ENCODE results near the gene CDK14.
A peak's percentile ranks its signal among the peaks of the same experiment; 100 is the strongest.

The CDK14 gene

DNA sequence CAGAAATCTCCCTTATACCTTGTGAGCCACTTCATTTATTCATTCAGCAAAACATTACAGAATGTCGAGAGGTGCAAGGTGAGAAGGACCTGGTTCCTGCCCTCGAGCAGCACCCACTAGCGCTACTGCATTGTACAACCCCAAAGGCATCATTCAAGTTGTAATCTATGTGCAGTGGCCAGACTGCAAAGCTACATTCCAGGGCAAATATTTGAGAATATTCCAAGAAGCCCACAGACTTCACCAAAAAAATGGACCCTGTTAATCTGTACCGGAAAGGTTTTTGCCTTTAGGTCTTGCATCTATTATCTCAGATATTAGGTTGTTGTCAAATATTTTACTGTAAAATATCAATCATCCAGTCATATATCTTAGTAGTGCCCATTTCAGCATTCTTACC, 372.8 kb downstream of the CDK14 start:
- no peak for DNase-seq

DNA sequence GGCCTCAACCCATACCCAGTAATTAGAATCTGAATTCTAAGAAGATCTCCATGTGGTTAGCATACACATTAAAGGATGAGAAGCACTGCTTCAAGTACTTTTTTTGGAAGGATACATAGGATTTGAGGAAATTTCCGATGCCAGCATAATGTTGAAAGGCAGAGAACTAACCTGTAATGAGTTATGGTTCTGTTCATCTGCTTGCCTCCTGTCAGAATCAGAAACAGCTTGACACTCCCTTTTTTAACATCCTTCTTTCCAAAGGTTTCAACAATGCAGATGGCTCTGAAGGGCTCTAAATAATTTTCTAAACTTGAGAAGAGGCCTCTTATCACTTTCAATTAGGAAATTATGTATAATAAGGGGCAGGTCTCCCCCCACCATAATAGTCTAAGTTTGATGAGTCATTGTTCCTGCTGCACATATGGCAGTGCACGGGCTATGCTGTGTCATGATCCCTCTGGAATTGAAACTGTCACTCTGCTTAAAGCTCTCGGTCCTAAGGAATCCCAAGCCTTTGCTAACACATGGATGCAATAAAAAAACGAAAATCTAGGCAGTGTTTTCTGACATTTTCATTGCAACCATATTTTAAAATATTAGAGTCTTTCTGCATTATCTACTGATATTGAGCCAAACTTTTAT, 376.9 kb downstream of the CDK14 start:
- no peak for DNase-seq

DNA sequence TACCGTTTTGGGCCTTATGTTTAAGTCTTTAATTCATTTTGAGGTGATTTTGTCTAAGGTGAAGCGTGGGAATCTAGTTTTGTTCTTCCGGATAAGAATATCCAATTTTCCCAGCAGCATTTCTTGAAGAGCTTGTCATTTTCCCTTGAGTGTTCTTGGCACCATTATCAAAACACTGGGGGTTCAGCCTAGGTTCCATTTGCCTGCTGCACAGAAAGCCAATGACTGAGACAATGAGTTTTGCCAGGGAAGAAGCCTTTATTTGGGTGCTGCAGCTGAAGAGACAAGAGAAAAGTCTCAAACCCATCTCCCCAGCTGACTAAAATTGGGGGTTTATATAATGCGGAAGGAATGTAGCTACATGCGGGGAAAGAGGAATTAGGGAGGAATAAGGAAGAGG, 380.9 kb downstream of the CDK14 start:
- no peak for DNase-seq

DNA sequence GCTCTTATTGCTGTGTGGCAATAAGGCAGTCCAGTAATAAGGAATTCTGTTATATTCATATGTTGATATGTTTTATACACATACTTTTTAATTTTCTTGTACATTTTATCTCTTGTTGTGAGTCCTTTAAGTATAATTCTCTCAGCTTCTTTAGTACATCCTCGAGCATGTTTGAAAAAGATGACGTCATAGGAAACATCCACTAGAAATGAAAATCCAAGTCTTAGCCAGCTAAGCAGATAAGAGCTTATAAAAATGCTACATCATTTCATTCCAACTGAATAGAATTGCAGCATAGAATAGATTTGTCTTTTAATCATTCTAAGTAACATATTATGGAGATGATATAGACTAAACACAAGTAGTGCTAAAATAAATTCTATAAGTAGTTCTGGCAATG, 384.4 kb downstream of the CDK14 start:
- no peak for DNase-seq

DNA sequence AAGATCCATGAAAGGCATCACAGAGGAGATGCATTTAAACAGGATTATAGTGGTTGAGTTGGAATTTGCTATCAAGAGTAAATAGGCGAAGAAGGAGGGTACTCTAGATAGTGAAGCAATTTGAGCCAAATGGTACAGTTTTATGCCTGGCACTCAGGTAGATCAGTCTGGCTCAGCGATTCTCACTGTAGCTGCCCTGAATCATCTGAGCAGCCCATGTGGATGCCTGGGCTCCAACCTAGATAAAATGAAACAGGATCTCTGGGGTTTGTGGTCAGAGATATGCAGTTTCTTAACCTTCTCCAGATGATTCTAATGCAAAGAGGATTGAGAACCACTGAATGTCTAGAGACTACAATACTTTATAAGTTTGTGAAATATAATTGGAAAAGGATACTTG, 386.1 kb downstream of the CDK14 start:
- DNase-seq, result no peak

DNA sequence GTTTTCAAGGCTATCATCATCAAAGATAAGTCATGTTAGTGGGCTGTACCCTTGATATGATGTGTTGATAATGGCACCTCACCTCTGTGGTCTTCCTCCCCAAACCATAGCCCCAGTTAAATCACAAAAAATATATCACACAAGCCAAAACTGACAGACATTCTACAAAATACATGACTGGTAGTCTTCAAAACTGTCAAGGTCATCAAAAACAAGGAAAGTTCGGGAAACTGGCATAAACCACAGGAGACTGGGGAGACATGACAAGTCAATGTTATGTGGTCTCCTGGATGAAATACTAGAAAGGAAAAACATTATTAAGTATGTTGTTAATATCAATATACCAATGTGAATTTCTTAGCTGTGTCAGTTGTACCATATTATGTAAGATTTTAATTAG, 388.6 kb downstream of the CDK14 start:
- DNase-seq, result no peak

DNA sequence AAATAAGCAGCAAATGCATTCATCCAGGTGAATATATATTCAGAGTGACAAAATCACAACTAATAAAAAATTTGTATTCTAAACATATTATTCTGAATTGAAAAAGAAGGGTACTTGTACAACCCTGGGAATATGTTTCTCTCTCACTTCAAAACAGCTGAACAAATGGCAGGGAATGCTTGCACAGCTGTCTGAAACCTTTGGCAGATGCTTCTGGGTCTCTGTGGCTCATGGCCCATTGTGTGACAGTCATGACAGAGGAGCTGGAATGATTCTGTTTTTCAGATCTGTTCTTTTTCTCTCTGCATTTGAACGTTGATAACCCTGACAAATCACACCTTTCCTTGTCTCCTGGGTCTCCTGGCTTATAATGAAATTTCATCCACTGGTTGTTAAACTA, 392.4 kb downstream of the CDK14 start:
- no peak for DNase-seq

DNA sequence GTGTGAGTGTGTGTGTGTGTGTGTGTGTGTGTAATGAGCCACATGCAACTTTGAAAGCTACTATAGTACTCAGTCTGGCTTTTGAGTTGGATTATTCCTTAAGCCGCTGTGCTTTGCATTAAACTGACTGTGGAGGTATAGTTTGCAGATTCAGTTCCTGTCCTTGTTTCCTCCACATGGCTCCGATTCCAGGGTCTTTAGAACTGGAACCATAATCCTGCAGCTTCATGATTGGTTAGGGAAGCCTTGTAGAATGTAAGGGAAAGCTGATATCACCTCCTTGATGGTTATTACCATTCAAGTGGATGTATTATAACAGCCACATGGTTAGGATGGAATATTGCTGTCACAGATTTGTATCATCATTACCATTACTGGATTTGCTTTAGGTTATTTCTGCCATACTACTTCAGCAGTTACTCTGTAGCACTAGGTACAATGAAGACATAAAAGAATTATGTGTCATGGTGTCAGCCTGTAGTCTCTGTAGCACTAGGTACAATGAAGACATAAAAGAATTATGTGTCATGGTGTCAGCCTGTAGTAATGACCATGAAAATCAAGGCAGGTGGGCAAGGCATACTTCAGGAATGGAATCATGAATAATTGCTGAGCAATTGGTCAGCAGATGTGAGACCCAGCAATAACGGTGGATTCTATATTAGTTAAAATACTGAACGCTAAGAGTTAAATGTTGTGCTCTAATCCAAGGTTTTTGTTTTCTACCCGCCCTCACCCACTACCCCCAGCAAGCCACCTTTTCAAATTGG, 393.1 kb downstream of the CDK14 start:
- no peak for DNase-seq

DNA sequence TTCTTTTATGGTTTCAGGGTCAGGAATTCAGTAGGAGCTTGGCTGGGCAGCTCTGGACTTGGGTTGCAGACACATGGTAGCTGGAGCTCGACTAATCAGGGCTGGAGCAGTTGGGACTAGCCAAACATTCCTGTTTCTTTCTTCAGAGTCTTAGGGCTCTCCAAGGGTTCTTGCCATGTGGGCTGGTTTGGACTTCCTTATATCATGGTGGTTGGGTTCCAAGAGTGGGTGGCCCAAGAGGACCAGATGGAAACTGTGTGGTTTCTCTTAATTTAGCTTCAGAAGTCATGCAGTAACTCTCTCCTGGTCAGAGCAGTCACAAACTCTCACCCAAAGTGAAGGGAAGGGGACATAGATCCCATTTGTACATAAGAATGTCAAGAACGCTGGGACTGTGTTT, 398.0 kb downstream of the CDK14 start:
- DNase-seq, result peak; percentile 26 to 57 (median 44)

DNA sequence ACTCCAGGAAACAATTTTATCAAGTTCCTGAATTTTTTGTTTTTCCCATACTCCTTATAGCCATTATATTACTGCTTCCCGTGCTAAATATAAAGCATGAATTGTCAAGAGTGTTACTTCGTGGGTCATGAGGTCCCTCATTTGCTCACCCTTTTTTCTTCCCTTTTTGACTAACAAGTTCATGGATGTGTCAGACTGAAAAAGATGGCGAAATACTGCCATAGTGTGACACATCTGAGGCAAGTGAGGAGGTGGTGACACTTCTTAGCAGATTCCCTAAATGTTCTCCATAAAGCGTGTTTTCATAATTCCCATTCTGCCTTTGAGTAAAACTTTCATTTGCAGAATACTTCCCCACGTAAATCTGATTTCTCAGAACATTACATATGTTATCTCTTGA, 398.5 kb downstream of the CDK14 start:
- peak; percentile 60 to 88 (median 73) for DNase-seq

DNA sequence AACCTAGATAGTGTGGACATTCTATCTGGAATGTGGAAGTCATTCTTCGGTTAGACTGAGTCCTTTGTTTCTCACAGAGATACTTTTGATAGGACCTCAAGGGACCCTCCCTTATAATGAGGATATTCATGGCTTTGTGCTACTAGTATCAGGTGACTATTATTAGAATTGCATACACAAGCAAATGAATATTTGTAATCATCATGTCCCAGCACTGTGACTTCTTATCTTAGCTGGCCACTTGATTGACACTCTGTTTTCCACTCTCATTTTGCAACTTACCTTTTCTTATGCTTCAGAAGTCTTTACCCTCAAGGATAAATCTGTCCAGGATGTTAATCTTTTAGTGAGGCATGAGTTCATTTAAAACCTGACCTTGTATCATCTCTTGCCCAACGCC, 399.9 kb downstream of the CDK14 start:
- no peak for DNase-seq

DNA sequence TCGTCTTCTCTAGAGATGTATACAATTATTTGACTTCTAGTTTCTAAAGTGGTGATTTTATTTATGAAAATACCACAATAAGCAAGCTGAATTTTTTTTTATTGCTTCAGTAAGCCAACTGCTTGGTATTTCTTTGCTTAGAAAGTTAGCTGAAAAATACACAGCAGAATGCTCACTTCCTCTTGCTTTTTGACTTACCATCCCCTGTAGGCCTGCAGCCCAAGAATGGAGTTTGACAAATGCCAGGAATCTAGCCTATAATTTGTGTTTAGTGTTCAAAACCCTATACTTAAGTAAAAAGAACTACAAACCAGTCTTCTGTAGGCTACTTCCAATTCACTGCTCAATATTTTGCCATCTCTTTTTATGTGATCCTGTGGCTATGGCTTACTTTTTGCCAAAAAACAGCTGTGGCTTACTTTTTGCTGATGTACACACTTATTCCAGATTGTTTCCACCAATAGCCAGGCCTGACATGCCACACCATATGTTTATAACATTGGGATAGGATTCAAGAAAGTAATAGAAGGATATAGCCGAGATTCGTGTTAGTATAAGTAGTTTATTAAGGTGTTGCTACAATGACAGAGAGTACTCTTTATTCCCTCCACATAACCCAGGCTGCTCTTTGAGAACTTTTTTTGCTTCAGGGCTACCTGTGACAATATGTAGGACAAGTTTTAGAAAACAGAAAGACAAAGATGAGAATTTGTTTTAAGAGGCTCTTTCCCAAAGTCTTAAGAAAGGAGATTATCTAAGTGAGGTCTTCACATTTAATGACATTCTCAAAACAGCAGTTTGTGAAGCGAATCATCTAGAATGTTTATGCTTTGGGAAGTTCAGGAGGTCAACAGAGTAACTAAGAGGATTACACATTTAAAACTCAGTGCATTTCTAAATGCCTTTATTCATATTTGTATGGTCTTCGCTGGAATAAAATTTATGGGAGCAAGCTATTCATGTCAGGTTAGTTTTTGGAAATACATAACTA, 404.2 kb downstream of the CDK14 start:
- no peak for DNase-seq

DNA sequence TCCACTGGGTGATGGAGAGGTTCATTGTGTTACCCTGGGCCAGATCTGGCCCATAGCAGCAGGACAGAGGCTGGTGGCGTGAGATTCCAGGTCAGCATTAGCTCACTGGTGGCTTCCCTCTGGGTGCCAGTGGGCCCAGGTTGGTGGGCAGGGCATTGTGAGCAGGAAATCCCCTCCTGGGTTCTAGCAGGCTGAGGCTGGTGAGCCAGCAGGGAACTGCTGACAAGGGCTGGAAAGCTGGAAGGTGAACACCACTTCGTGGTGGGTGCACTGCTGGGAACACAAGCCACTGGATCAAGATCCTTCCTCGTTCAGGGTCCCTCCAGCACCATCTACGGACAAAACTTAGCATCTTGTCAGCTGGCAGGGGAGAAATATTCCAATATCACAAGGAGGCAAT, 408.9 kb downstream of the CDK14 start:
- no peak for DNase-seq

DNA sequence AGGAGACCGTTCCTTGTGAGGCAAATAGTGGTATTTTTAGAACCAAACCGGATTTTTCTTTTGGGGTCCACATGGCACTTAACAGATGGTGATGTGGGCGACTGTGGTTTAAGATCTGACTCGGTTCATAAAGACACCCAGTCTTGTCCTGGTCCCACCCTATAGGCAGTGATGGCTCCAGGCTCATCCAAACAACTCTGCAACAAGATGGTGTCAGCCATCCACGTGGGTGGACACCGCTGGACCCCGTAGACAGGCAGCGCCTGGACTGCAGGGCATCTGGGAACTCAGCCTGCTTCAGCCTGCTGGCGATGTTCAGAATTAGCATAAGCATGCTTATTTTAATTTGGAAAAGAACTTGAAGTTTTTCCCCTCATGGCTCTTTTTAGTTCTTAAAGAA, 409.7 kb downstream of the CDK14 start:
- DNase-seq, result no peak

DNA sequence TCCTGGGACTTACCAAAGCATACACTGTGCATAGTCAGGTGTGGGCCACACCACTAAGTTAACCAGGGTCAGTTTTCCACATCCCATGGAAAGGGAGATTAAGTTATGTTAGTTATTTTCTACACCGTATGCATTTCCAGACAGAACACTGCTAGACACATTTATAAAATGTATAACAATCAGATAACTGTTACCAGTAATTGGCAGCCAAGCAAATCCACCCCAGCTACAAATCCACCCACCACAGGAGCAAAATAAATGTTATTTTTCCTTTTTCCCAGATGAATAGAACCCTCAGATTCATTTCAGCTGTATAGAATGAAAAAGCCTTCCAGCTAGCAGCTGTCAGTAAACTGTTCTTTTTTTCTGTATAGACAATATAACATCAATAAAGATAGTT, 411.2 kb downstream of the CDK14 start:
- DNase-seq, result no peak

DNA sequence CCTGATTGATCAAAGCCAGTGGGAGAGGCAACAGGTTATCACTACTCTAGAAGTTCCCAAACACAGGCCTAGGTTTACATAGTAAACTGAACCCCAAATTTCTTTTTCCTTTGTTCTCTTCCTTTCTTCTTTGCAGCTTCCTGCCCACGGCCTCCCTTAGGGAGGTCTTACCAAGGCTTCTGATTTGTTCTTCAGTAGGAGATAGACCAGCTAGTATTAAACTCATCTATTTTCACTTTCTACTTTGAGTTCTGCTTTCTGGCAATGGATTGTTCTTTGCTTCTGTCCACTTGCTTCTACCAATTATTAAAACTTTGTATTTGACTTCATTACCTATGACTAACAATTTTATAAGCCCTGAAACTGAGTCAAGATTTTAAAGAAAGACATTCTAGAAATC, 417.0 kb downstream of the CDK14 start:
- no peak for DNase-seq

DNA sequence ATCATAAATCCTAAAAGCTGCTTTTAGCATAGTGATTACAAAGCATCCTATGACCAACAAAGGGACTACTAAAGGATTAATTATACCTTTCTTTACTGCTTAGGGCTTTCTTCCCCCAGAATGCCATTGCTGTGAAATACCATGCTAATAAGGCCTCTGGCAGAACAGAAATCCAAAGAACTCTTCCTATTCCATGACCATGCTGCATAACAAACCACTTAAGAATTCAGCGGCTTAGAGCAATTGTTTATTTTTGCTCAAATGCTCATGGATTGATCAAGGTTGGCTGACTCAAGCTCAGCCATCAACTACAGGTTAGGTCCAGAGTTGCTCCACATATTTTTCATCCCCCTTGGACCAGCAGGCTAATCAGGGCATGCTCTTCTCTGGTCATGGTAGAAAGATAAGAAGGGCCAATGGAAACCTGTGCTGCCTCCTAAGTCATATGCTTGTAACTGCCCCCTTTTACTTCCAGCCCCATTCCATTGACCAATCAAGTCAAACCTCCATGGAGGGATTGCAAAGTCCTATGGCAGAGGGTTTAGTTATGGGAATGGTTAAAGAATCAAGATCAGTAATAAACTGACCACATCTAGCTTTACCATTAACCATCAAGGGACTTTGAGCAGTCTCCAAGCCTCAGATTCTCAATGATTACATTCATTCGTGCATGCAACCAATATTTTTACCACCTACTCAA, 423.7 kb downstream of the CDK14 start:
- DNase-seq, result no peak

DNA sequence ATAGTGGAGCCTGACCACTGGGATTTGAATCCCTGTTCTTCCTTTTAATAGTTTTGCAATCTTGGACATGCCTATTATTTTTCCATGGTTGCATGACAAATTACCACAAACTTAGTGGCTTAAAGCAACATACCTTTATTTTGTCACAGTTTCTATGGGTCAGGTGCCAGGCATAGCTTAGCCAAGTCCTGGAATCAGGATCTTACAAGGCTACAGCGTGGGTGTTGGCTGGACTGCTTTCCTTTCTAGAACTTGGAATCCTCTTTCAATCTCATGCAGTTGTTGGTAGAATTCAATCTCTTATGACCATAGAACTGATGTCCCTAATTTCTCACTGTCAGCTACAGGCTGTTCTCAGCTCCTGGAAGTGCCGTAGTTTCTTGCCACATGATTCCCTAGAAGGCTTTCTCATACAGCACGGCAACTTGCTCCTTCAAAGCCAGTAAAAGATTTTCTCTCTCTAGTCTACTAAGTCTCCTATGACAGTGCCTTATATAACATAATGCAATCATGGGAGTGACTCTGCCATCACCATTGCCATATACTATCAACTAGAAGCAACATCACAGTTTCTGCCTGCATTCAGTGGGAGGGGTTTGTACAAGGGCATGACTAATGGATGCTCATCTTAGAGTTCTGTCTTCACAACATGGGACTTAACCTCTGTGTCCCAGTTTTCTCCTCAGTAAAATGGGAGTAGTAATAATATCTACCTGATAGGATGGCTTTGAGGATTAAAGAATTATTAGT, 424.7 kb downstream of the CDK14 start:
- DNase-seq, result peak in 1 of 4 experiments; percentile 3

DNA sequence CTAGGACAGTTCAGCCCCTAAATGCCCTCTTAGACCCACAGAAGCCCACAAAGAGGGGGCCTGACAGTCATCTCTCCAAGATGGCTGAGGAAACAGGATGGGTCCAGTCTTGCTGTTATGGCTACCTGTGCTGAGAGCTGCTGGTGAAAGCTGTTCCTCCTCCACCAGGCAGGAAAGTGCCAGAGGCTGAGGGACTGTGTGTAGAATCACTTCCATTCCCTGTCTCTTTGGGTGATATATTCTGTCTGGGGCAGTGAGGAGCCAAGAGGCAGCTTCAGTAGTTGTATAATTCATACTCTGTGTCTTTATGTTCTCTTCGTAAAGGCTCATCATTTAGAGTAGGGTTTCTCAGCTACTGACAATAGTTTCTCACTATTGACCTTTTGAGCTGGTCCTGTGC, 425.8 kb downstream of the CDK14 start:
- no peak for DNase-seq

DNA sequence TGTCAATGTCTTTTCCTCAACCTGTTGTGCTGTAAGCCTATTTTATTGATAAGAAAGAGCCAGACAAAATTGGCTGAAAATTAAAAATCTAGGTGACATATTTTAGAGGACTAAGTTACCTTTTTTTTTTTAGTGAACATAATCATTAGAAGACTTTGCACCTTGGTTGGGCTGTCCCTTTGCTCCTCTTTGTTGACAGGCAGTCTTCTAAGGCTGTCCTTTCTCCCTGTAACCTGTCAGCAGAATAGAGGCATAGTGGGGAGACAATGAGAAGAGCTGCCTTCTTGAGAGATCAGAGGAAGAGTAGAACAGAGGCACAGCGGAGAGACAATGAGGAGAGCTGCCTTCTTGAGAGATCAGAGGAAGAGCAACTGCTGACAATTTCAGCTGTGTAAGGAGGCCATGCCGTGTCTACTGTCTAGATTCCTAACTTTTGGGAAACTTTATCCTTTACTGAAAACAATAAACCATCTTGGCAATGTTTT, 429.8 kb downstream of the CDK14 start:
- DNase-seq, result no peak

DNA sequence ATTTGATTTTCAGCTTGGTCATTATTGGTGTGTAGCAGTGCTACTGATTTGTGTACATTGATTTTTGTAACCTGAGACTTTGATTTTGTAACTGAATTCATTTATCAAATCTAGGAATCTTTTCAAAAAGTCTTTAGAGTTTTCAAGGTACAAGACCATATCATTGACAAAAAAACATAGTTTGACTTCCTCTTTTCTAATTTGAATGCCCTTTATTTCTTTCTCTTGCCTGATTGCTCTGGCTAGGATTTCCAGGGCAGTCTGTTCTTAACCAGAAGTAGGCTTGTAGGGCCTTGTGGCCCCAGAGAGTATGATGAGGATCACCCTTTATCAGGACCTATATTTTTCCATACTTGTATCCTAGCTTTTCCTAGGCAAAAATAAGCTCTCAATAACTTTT, 433.6 kb downstream of the CDK14 start:
- DNase-seq, result no peak
